Measurements from ENCODE around the gene SIGLEC12.

SIGLEC12 gene

GRCh38 chr19:51462276-51462675 is 39.3 kb downstream of the SIGLEC12 start:
- no peaks in the 10 kb centered on the region for H3K36me3 ChIP-seq (ENCODE audit: control insufficient read depth, insufficient read depth, low read length)
- no peak overlapping the region for H3K4me3 ChIP-seq (ENCODE audit: low read depth, low read length)
- H3K4me1 ChIP-seq (ENCODE audit: control insufficient read depth, insufficient read depth, low read length), result no peaks in the 10 kb centered on the region
- H3K9me3 ChIP-seq (ENCODE audit: control insufficient read depth, insufficient read depth, low read length), result no peaks in the 10 kb centered on the region
- H3K9ac ChIP-seq (ENCODE audit: low read depth, low read length), result no peak overlapping the region
- peaks cover 29% of the 10 kb centered on the region for H3K27me3 ChIP-seq (ENCODE audit: control insufficient read depth, insufficient read depth, low read length)

- no peaks in the 10 kb centered on the region for H3K4me1 ChIP-seq (ENCODE audit: control insufficient read depth, insufficient read depth, low read length)
- no peak overlapping the region for H3K4me3 ChIP-seq (ENCODE audit: low read depth, low read length)
- H3K9ac ChIP-seq (ENCODE audit: low read depth, low read length), result no peak overlapping the region
- H3K27me3 ChIP-seq (ENCODE audit: control insufficient read depth, insufficient read depth, low read length), result peaks cover 24% of the 10 kb centered on the region
- no peaks in the 10 kb centered on the region for H3K36me3 ChIP-seq (ENCODE audit: control insufficient read depth, insufficient read depth, low read length)
- no peaks in the 10 kb centered on the region for H3K9me3 ChIP-seq (ENCODE audit: control insufficient read depth, insufficient read depth, low read length)
Observed at GRCh38 chr19:51461723-51462161, 39.9 kb downstream of the SIGLEC12 start.

DNA sequence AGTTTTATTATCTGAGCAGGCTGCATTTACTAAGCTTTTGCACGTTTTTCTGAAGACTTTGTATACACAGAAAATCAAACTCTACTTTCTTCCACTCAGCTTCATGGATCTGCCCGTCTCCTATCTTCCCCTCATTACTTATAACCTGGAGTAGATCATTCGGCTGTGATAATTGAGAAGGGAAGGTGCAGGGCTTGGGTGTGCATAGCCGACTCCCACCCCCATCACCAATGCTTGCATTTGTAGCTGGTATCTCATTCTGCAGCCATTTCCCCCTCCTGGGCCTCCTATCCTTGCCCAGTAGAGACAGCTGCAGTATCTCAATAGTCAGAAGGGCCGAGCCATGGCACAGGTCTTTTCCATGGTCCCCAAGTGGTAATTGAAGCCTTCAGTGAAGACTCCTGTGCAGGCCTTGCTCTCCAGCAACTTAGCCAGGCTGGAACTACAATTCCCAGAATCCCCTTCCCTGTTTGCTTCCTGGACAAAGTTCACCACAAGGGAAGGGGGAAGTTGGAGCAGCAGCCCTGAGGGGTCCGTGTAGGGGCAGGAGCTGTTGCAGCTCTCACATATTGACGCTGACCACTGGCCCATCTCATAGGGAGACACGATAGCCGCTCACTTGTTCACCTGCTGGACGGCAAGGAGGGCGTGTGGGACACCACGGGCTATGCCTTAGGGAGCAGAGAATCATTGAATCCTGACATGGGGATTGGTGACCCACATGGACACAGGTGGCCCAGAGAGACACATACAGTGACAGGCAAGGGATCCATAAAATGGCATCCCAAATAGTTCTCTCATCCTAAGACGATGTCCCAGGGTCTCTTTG is 41.2 kb downstream of the SIGLEC12 start:
- H3K27me3 ChIP-seq (ENCODE audit: control insufficient read depth, insufficient read depth, low read length), result peaks cover 14% of the 10 kb centered on the region
- H3K4me1 ChIP-seq (ENCODE audit: control insufficient read depth, insufficient read depth, low read length), result no peaks in the 10 kb centered on the region
- H3K4me3 ChIP-seq (ENCODE audit: low read depth, low read length), result peak overlapping the region; percentile 49
- no peak overlapping the region for H3K9ac ChIP-seq (ENCODE audit: low read depth, low read length)
- H3K36me3 ChIP-seq (ENCODE audit: control insufficient read depth, insufficient read depth, low read length), result no peaks in the 10 kb centered on the region
- H3K9me3 ChIP-seq (ENCODE audit: control insufficient read depth, insufficient read depth, low read length), result no peaks in the 10 kb centered on the region

DNA sequence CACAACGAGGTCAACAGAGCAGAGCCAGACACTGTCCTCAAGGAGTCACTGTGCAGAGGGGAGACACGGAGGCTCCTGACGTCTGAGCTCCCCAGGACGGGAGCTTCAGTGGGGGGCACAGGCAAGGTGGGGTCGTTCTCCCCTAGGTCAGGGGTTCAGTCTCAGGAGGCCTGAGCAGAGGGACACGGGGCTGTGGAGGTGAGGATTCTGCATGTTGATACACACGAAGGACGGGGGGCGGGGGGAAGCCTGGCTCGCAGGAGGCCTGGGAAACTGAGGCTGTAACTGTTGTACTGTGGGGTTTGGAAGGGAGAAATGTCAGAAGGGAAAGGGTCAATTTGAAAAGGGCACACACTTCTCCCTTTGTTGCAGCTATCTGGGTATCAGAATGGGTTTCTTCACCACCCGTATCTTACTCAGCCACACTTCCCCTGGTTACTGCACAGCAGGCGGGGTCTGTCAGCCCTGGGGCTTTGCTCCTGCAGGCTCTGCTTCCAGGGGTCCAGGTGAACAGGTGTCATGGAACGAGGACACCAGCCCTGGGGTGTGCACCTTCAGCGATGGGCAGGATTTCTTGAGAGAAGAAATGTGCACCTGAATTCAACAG is 42.6 kb downstream of the SIGLEC12 start:
- Histone ChIP-seq H3K4me1 (ENCODE audit: control insufficient read depth, insufficient read depth, low read length) (no peaks in the 10 kb centered on the region), H3K36me3 (ENCODE audit: control insufficient read depth, insufficient read depth, low read length) (no peaks in the 10 kb centered on the region), H3K9me3 (ENCODE audit: control insufficient read depth, insufficient read depth, low read length) (no peaks in the 10 kb centered on the region), H3K4me3 (ENCODE audit: low read depth, low read length) (no peak overlapping the region), H3K27me3 (ENCODE audit: control insufficient read depth, insufficient read depth, low read length) (peaks cover 5% of the 10 kb centered on the region), H3K9ac (ENCODE audit: low read depth, low read length) (no peak overlapping the region)

- peaks cover 4% of the 10 kb centered on the region for H3K27me3 ChIP-seq (ENCODE audit: control insufficient read depth, insufficient read depth, low read length)
- no peak within 1 kb of the TSS for H3K9ac ChIP-seq (ENCODE audit: low read depth, low read length)
- no peaks in the 10 kb centered on the region for H3K36me3 ChIP-seq (ENCODE audit: control insufficient read depth, insufficient read depth, low read length)
- no peaks in the 10 kb centered on the region for H3K9me3 ChIP-seq (ENCODE audit: control insufficient read depth, insufficient read depth, low read length)
- H3K4me1 ChIP-seq (ENCODE audit: control insufficient read depth, insufficient read depth, low read length), result no peaks in the 10 kb centered on the region
- H3K4me3 ChIP-seq (ENCODE audit: low read depth, low read length), result no peak within 1 kb of the TSS
Observed at GRCh38 chr19:51458051-51458645, 43.5 kb downstream of the SIGLEC12 start, which contains the start of gene SIGLEC8. TSS of gene SIGLEC8 (minus strand) at chr19:51458454. CDS start at chr19:51458387, 67 bp downstream.

GRCh38 chr19:51457351-51458013 is 44.1 kb downstream of the SIGLEC12 start:
- Histone ChIP-seq H3K9ac (ENCODE audit: low read depth, low read length) (no peak overlapping the region), H3K4me1 (ENCODE audit: control insufficient read depth, insufficient read depth, low read length) (no peaks in the 10 kb centered on the region), H3K36me3 (ENCODE audit: control insufficient read depth, insufficient read depth, low read length) (no peaks in the 10 kb centered on the region), H3K4me3 (ENCODE audit: low read depth, low read length) (no peak overlapping the region), H3K27me3 (ENCODE audit: control insufficient read depth, insufficient read depth, low read length) (no peaks in the 10 kb centered on the region), H3K9me3 (ENCODE audit: control insufficient read depth, insufficient read depth, low read length) (no peaks in the 10 kb centered on the region)

GRCh38 chr19:51456541-51457290 is 44.9 kb downstream of the SIGLEC12 start:
- Histone ChIP-seq H3K27me3 (ENCODE audit: control insufficient read depth, insufficient read depth, low read length) (no peaks in the 10 kb centered on the region), H3K4me3 (ENCODE audit: low read depth, low read length) (no peak overlapping the region), H3K9me3 (ENCODE audit: control insufficient read depth, insufficient read depth, low read length) (no peaks in the 10 kb centered on the region), H3K4me1 (ENCODE audit: control insufficient read depth, insufficient read depth, low read length) (no peaks in the 10 kb centered on the region), H3K36me3 (ENCODE audit: control insufficient read depth, insufficient read depth, low read length) (no peaks in the 10 kb centered on the region), H3K9ac (ENCODE audit: low read depth, low read length) (no peak overlapping the region)

DNA sequence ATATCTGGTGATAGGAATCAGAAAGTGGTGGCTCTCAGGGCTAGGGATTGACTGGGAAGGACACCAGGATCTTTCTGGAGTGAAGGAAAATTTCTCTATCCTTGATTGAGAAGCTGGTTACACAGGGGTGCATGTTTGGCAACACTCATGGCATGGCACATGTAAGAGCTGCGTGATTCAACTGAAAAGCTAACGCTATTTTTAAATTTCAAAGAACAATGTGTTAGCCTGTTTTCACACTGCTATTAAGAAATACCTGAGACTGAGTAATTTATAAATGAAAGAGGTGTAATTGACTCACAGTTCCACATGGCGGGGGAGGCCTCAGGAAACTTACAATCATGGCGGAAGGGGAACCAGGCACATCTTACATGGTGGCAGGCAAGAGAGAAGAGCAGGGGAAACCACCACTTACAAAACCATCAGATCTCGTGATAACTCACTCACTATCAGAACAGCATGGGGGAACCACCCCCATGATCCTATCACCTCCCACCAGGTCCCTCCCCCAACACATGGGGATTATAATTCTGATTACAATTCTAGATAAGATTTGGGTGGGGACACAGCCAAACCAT is 50.8 kb downstream of the SIGLEC12 start:
- Histone ChIP-seq H3K4me3 (ENCODE audit: low read depth, low read length) (no peak overlapping the region), H3K9me3 (ENCODE audit: control insufficient read depth, insufficient read depth, low read length) (no peaks in the 10 kb centered on the region), H3K9ac (ENCODE audit: low read depth, low read length) (no peak overlapping the region), H3K27me3 (ENCODE audit: control insufficient read depth, insufficient read depth, low read length) (peaks cover 2% of the 10 kb centered on the region), H3K36me3 (ENCODE audit: control insufficient read depth, insufficient read depth, low read length) (no peaks in the 10 kb centered on the region), H3K4me1 (ENCODE audit: control insufficient read depth, insufficient read depth, low read length) (no peaks in the 10 kb centered on the region)

GRCh38 chr19:51448411-51449016 is 53.1 kb downstream of the SIGLEC12 start:
- Histone ChIP-seq H3K4me3 (ENCODE audit: low read depth, low read length) (no peak overlapping the region), H3K4me1 (ENCODE audit: control insufficient read depth, insufficient read depth, low read length) (no peaks in the 10 kb centered on the region), H3K27me3 (ENCODE audit: control insufficient read depth, insufficient read depth, low read length) (peaks cover 4% of the 10 kb centered on the region), H3K36me3 (ENCODE audit: control insufficient read depth, insufficient read depth, low read length) (no peaks in the 10 kb centered on the region), H3K9me3 (ENCODE audit: control insufficient read depth, insufficient read depth, low read length) (no peaks in the 10 kb centered on the region), H3K9ac (ENCODE audit: low read depth, low read length) (no peak overlapping the region)

GRCh38 chr19:51448011-51448410 is 53.6 kb downstream of the SIGLEC12 start:
- Histone ChIP-seq H3K36me3 (ENCODE audit: control insufficient read depth, insufficient read depth, low read length) (no peaks in the 10 kb centered on the region), H3K9me3 (ENCODE audit: control insufficient read depth, insufficient read depth, low read length) (no peaks in the 10 kb centered on the region), H3K4me3 (ENCODE audit: low read depth, low read length) (no peak overlapping the region), H3K4me1 (ENCODE audit: control insufficient read depth, insufficient read depth, low read length) (no peaks in the 10 kb centered on the region), H3K9ac (ENCODE audit: low read depth, low read length) (no peak overlapping the region), H3K27me3 (ENCODE audit: control insufficient read depth, insufficient read depth, low read length) (peaks cover 4% of the 10 kb centered on the region)
